ENCODE data around the gene SLC4A2.

DNA sequence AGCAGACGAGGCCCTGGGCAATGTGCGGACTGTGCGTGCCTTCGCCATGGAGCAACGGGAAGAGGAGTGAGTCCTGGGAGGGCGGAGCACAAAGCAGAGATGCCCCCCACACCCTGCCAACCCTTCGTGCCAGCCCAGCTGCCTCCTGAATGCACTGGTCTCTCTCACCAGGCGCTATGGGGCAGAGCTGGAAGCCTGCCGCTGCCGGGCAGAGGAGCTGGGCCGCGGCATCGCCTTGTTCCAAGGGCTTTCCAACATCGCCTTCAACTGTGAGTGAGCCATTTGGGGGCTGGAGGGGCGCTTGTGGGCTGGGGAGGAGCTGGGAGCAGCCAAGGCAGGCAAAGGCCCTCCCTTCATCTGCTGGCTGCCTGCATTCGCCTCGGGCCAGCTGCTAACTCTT lies 23.5 kb upstream of the SLC4A2 start:
- TF ChIP-seq, protein P1, sequence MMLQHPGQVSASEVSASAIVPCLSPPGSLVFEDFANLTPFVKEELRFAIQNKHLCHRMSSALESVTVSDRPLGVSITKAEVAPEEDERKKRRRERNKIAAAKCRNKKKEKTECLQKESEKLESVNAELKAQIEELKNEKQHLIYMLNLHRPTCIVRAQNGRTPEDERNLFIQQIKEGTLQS (CRISPR knock-in tag; conservative IDR thresholded peaks at IDR 0.05), result no peak
- TF ChIP-seq, protein P2, sequence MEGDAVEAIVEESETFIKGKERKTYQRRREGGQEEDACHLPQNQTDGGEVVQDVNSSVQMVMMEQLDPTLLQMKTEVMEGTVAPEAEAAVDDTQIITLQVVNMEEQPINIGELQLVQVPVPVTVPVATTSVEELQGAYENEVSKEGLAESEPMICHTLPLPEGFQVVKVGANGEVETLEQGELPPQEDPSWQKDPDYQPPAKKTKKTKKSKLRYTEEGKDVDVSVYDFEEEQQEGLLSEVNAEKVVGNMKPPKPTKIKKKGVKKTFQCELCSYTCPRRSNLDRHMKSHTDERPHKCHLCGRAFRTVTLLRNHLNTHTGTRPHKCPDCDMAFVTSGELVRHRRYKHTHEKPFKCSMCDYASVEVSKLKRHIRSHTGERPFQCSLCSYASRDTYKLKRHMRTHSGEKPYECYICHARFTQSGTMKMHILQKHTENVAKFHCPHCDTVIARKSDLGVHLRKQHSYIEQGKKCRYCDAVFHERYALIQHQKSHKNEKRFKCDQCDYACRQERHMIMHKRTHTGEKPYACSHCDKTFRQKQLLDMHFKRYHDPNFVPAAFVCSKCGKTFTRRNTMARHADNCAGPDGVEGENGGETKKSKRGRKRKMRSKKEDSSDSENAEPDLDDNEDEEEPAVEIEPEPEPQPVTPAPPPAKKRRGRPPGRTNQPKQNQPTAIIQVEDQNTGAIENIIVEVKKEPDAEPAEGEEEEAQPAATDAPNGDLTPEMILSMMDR (IDR thresholded peaks at IDR 0.05), result no peak
- TF ChIP-seq ZNF219 (CRISPR knock-in tag; IDR thresholded peaks at IDR 0.05; ENCODE audit: borderline replicate concordance), result no peak
- TF ChIP-seq ESRRA (CRISPR knock-in tag; IDR thresholded peaks at IDR 0.05; ENCODE audit: borderline replicate concordance), result no peak
- TF ChIP-seq, protein P3, sequence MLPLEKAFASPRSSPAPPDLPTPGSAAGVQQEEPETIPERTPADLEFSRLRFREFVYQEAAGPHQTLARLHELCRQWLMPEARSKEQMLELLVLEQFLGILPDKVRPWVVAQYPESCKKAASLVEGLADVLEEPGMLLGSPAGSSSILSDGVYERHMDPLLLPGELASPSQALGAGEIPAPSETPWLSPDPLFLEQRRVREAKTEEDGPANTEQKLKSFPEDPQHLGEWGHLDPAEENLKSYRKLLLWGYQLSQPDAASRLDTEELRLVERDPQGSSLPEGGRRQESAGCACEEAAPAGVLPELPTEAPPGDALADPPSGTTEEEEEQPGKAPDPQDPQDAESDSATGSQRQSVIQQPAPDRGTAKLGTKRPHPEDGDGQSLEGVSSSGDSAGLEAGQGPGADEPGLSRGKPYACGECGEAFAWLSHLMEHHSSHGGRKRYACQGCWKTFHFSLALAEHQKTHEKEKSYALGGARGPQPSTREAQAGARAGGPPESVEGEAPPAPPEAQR (CRISPR knock-in tag; IDR thresholded peaks at IDR 0.05), result no peak
- no peak for TF ChIP-seq SP1 (CRISPR knock-in tag; conservative IDR thresholded peaks at IDR 0.05)
- TF ChIP-seq CBFB (CRISPR knock-in tag; IDR thresholded peaks at IDR 0.05; ENCODE audit: low read depth), result no peak
- TF ChIP-seq RELA (CRISPR knock-in tag; IDR thresholded peaks at IDR 0.05; ENCODE audit: borderline replicate concordance), result no peak
- TF ChIP-seq, protein P4, sequence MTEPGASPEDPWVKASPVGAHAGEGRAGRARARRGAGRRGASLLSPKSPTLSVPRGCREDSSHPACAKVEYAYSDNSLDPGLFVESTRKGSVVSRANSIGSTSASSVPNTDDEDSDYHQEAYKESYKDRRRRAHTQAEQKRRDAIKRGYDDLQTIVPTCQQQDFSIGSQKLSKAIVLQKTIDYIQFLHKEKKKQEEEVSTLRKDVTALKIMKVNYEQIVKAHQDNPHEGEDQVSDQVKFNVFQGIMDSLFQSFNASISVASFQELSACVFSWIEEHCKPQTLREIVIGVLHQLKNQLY (CRISPR knock-in tag; IDR thresholded peaks at IDR 0.05), result no peak
- no peak for TF ChIP-seq CREB1 (CRISPR knock-in tag; IDR thresholded peaks at IDR 0.05)
- TF ChIP-seq, protein P5, sequence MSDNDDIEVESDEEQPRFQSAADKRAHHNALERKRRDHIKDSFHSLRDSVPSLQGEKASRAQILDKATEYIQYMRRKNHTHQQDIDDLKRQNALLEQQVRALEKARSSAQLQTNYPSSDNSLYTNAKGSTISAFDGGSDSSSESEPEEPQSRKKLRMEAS (CRISPR knock-in tag; IDR thresholded peaks at IDR 0.05), result no peak
- no peak for TF ChIP-seq OVOL2 (CRISPR knock-in tag; IDR thresholded peaks at IDR 0.05; ENCODE audit: borderline replicate concordance)
